Sciatic nerve (tissue), 2 donors: ENCODE results near the gene FOS. TPM values are rescaled to one million over a fixed set of nuclear protein-coding genes. Genes with fewer than 3 reads are reported as not detected.
"Not testable (repeated sequence)": the region's sequence is repeated elsewhere in the genome, so short reads cannot be mapped to it uniquely, and the experiment has no call there.

ENCODE experiments used
- ATAC-seq: fragments of 200-7000 bp; cut with Tn5 transposase; one replicate; pipeline ENCODE4 v1.9.1; 2020; ENCODE audit warnings: mild to moderate bottlenecking, moderate library complexity
- DNase-seq: peaks from one replicate; pipeline ENCODE4 v3.0.0-alpha.2; 2020; ENCODE audit warnings: low spot score
- intact Hi-C: fragments of 100-400 bp; cut with DNase I; formaldehyde crosslinking; loops from one replicate; pipeline ENCODE4 v1.14.2; 2022
- total RNA-seq: library from RNA; stranded (reverse); fragmentation: NEBNext Ultra II Directional; extraction: Animal tissue kit (Norgen Biotek cat#: 25700); gene quantifications from one replicate; pipeline ENCODE4 v1.2.1, GENCODE V29; 2021
- donor health status: DM: no; HTN: no; CAD: no.
- donor health status: DM: no; HTN: no; CAD: no.

FOS gene
- 209 TPM for total RNA-seq

DNA sequence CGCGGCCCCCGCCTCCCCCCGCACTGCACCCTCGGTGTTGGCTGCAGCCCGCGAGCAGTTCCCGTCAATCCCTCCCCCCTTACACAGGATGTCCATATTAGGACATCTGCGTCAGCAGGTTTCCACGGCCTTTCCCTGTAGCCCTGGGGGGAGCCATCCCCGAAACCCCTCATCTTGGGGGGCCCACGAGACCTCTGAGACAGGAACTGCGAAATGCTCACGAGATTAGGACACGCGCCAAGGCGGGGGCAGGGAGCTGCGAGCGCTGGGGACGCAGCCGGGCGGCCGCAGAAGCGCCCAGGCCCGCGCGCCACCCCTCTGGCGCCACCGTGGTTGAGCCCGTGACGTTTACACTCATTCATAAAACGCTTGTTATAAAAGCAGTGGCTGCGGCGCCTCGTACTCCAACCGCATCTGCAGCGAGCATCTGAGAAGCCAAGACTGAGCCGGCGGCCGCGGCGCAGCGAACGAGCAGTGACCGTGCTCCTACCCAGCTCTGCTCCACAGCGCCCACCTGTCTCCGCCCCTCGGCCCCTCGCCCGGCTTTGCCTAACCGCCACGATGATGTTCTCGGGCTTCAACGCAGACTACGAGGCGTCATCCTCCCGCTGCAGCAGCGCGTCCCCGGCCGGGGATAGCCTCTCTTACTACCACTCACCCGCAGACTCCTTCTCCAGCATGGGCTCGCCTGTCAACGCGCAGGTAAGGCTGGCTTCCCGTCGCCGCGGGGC lies at the start of gene FOS:
Gene FOS, plus strand, starts transcription at position 407 of the 731 bp plus-strand sequence. Its CDS starts 155 bp downstream, at position 562.
- intact Hi-C loops = no loop called here
- peak; percentile 97 for DNase-seq
- peak; percentile 84 for ATAC-seq

DNA sequence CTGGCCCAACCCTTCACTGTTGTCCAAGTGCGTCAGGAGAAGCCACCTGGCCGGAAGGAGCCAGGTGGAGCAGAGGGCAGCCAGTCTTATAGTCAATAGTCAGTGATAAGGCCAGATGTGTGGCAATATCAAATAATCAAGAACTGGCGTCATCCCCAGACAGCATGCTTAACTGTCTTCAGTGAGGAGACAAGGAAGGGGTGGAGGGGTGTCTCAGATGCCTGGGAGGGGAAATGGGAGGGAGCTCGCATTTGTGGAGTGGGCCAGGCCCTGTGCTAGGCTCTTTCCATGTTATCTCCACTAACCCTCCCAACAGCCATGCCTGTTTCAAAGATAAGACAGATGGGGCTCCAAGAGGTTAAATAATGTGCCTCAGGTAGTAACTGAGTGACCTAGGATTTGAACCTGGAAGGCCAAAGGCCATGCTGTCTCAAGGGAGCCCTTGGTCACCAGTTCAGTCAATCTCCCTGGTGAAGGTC lies 48.9 kb upstream of the FOS start:
- no peak for ATAC-seq
- no peak for DNase-seq
- intact Hi-C loops = loop anchor here (2.0 kb wide), 1 partner anchor 17 kb away; no protein-coding TSS in a partner anchor

DNA sequence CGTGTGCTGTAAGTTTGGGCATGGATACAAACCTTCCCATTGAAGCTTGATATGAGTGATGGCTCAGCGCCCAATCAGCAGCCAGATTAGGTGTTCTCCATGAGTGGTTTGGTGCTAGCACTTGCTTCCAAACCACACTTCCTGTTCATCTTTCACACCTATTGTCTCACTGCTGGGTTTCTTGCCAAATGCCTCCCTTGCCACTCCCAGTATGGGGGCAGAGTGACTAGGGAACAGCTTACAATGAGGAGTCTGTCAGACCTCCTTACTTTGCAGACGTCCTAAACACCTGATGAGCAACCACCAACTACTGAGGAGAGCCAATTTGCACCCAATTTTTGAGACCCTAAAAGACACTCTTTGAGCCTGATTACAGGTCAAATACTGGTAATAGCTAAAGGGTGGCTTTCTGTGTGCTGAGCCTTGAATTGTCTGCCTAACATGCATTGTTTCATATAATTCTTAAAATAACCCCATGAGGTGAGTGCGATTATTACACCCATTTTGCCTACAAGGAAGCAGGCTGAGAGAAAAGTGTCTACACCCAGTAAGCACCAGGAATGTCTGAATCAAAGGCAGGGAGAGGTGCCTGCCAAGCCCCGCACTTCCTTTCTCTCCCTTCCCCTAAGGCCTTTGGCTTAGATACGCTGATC lies 48.4 kb upstream of the FOS start:
- intact Hi-C loops = no loop called here
- peak; percentile 35 for ATAC-seq
- DNase-seq = no peak

DNA sequence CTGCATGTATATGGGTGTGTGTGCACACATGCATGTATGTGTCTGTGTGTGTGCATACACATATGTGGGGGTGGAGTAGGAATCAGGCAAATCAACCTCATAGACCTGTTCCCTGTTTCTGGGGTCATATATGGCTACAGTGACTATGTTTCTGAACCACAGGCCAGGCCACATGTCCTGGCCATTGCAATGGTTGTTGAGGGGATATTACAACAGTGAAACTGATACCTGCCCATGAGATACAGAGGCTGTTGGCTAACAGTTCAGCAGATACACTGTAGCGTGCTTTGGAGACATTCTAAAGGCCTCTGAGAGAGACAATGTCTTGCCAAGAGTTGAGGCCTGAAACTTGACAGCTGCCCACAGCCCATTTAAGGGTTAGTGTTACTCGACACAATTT lies 47.3 kb upstream of the FOS start:
- DNase-seq (no peak), ATAC-seq (no peak)
- intact Hi-C loops = no loop called here

DNA sequence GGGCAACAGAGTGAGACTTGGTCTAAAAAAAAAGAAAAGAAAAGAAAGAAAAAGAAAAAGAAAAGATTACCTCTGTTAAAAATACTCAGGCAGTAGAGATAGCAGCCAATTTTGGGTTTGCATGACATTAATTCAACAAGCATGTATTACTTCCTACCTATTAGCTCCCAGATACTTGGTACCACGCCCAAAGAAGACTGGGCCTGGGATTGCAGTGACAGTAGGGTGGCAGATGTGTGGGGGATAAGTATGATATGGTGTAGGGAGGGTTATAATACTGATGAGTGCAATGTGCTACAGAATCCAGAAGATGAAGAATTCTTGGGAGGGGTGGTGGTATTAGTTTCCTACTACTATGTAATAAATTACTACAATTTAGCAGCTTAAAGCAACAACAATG lies 46.4 kb upstream of the FOS start:
- intact Hi-C loops = no loop called here
- DNase-seq (no peak), ATAC-seq (no peak)

DNA sequence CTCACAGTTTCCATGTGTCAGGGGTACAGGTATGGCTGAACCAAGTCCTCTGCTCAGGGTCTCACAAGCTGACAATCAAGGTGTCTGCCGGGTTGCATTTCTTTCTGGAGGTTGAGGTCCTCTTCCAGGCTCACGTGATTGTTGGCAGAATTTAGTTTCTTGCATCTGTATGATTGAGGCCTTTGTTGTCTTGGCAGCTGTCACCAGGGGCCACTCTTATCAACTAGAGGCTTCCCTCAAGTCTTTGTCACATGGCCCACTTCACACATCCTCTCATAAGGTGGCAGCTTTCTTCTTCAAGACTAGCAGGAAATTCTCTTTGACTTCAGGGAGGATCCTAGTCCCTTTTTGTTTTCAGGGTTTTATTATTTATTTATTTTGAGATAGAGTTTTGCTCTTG lies 46.0 kb upstream of the FOS start:
- DNase-seq (no peak), ATAC-seq (no peak)
- intact Hi-C loops = no loop called here

DNA sequence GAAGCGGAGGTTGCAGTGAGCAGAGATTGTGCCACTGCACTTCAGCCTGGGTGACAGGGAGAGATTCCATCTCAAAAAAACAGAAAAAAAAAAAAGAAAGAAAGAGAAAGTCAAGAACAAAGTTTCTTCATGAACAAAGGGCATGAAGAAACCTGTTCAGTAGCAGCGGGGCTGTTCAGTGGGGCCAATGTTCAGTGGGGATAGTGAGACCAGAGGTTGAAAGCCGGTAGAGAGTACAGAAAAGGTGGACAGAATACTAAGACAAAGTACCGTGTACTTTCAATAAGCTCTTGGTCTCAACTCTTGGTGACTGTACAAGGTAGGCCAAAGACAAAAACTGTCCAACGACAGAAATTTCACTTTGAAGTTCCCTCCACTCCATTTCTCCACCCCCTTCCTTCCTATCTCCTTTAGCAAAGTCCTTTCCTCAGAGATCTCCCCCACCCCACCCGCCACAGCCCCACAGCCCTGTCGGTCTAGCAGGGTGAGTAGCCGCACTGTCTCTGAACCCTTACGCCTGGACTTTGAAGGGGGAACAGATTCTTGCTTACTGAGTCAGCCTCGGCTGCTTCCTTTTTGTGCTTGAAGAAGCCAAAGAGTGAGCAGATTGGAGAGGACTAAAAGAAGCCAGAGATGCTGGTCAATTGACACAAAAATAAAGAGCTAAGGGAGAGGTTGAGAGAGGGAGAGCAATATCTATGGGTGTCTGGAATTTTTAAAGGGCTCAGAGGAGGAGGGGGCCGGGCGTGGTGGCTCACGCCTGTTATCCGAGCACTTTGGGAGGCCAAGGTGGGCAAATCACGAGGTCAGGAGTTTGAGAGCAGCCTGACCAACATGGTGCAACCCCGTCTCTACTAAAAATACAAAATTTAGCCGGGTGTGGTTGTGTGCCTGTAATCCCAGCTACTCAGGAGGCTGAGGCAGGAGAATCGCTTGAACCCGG lies 44.2 kb upstream of the FOS start:
- ATAC-seq (no peak), DNase-seq (no peak)
- intact Hi-C loops = no loop called here

DNA sequence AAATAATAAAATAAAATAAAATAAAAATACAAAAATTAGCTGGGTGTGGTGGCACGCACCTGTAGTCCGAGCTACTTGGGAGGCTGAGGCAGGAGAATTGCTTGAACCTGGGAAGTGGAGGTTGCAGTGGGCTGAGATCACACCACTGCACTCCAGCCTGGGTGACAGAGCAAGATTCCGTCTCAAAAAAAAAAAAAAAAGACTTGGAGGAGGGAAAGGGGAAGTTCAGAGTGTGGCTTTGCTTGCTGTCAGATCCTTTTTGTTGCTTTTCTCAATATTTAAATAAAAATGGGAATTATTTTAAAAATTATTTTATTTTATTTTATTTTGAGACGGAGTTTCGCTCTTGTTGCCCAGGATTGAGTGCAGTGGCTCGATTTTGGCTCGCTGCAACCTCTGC lies 43.4 kb upstream of the FOS start:
- intact Hi-C loops, DNase-seq, ATAC-seq: not testable (repeated sequence)

DNA sequence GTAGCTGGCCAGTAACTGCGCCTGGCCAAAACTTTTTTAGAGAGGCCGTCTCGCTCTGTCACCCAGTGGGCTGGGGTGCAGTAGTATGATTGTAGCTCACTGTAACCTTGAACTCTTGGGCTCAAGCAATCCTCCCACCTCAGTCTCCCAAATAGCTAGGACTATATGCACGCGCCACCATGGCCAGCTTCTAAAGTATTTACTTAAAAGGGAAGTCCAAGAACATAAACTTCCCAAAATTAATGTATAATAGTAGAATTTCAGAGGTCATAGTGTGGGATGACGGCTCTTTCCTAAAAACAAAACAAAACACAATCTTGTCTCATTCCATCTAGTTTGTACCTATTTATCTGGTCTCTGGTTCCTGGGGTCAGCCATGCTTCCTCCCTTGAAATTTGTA lies 42.2 kb upstream of the FOS start:
- DNase-seq = no peak
- intact Hi-C loops = no loop called here
- no peak for ATAC-seq

DNA sequence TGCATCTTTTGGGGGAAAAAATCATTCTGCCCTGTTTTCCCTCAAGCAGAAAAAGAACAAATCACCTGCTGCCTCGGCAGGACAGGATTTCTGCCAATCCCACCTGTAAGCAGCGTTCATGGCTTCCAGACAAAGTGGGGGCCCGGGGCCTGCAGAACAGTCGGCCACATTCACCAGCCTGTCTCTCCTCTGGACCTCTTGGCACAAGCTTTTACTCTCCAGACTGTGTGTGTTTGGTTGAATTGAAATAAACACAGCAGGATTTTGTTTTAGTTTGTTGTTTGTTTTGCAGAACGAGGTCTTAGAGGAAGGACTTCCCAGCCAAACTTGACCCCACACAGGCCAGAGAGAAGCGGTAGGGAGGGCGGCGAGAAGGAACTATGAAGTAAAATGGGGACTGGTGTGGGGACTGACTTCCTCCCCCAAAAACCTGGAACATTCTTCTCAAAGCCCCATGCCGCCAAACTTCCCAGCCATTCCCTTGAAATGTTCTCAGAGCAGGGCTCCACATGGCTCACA lies 41.7 kb upstream of the FOS start:
- DNase-seq (no peak), ATAC-seq (no peak)
- intact Hi-C loops = no loop called here

DNA sequence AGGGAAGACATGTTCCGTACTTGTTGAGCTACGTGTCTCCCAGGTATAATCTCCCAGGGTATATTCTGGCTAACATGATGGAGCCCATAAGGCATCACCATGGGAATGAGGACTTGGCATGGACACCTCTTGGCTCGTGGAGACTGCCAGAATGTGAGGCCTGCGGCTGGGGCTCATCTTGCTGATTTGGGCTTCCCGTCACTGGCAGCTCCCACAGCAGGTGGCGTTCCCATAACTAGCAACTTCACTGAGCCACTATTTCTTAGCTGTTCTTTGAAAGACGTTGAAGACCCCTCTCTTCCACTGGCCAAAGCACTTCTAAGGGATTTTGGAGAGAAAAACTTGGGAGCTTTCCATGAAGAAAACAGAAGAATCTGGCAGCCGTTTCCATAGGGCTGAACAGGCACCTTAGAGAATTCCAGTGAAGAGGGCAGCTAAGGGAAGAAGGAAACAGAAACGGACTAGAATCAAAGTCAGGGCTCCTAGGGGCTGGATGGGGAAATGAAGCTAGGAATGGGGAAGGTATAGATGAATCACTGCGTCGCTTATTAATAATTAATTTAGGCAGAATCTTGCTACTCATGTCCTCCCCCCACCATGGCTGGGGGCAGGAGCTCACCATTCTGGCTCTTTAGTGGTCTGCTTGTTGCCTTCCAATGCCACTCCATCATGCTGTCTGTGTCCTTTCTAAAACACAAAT lies 39.7 kb upstream of the FOS start:
- intact Hi-C loops = no loop called here
- ATAC-seq (no peak), DNase-seq (no peak)

DNA sequence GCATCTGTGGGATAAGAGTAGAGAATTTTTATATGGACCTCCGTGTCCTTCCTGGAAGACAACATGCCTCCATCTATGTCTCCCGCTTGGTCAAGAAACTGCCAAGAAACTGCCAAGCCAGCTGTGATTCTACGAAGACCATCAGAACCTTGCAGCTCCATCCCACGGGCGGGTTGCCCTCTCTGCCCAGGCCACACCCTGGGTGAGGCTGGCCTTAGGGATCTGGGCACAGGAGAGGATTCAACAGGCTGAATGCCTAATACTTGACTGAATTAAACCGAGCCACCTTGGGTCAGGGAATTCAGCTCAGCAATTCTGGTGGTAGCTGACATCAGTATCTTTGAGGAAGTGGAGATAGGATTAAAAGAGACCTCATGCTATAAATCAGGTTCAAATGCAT lies 37.8 kb upstream of the FOS start:
- no peak for ATAC-seq
- intact Hi-C loops = no loop called here
- DNase-seq = no peak

DNA sequence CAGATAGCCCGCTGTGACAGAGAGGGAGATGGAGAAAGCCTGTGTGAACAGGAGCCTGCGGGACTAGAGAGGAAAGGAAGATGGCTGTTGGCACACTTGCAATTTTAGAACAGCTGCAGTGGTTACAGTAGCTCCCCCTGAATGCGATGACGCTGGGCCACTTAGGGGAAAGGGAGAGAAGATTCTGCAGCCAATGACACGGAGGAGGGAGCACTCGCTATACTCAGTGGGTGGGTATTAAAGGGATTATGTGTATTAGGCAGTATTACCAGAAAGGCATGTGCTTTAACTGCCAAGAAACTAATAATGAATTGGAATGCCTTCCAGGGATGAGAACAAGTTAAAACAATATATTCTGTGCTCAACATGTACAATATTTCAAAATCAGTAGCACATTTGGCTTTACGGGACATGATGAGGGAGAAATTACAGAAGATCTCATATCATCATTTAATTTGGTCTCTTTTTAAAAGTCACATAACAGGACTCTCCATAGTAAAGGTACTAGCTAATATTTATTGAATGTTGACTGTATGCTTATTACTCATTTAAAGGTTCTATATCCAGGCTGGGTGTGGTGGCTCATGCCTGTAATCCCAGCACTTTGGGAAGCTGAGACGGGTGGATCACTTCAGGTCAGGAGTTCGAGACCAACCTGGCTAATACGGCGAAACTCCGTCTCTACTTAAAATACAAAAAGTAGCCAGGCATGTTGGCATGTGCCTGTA lies 35.9 kb upstream of the FOS start:
- intact Hi-C loops = no loop called here
- DNase-seq (no peak), ATAC-seq (peak; percentile 56)

DNA sequence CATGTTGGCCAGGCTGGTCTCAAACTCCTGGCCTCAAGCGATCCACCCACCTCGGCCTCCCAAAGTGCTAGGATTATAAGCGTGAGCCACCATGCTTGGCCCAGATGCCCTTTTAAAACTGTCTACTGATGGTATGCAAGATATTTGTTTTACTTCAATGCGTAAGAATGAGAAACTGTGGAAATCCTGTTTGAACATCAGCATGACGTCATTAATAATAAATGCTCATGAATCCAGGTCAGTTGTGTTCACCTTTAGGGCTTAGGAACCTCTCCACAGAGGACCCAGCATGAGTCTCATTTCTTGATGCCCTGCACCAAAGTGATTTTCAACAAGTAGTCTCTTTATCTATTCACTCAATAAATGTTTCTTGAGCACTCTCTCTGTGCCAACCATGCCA lies 34.5 kb upstream of the FOS start:
- ATAC-seq (no peak), DNase-seq (no peak)
- intact Hi-C loops = no loop called here

DNA sequence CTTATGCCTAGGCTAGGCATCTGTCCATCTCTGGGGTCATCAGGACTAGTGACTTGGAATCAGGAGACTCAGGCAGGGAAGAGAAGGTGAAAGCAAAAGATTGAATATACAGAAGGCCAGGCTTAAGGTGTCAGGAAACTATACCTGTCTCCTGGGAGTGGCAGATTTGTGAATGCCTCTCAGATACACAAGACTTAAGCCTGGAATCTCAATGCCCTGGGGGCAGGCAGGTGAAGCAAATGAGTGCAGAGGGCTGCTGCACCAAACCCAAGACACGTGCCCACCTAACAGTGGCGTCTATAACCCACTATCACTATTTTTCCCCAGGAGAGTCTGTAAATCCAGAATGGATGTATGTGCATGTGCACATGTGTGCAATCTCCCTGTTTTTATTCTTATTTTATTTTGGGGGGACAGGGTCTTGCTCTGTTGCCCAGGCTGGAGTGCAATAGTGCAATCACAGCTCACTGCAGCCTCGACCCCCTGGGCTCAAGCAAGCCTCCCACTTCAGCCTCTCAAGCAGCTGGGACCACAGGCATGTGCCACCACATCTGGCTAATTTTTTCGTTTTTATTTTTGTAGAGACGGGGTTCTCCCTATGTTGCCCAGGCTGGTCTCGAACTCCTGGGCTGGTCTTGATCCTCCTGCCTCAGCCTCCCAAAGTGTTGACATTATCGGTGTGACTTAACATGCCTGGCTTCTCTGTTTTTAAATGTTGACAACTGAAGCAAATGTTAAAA lies 31.9 kb upstream of the FOS start:
- no peak for DNase-seq
- intact Hi-C loops = no loop called here
- no peak for ATAC-seq

DNA sequence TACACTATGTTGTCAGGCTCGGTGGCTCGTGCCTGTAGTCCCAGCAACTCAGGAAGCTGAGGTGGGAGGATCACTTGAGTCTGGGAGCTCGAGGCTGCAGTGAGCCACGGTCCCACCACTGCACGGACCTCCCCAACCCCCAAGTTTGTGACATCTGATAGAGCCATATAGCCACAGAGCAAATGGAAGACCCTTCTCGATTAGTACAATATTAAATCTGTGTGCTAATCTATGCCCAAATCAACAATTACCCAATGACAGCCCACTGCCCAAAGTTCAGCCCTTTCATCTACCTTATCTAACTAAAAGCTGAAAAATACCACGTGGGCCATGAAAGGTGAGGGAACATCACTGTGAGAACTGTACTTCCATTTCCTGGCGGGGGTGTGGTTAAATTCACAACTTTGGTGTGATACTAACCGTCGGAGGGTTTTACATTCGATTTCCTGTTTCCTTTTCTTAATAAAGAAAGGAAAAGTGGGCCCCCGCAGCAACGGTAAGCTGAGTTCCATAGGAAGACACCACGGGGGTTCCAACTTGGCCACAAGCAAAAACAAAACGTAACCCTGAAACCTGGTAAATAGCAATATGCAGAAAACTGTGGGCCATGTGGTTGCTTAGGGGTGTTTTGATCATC lies 31.2 kb upstream of the FOS start:
- intact Hi-C loops = no loop called here
- no peak for ATAC-seq

DNA sequence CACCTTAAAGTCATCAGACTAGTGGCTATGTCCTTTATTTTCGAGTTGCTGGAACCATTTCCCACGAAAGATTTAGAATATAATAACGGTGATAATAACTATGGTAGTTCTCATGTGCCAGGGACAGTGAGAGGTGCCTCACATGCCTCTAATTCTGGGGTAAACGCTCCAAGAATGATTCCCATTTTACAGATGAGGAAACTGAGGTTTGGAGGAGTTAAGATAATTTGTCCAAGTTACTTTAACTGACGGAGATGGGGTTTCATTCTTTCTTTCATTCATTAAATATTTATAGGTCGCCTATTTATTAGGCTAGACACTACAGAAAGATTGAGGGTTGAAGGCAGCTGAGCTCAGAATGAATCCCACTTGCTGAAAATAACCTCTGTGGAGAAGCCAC lies 30.7 kb upstream of the FOS start:
- intact Hi-C loops = no loop called here
- ATAC-seq (no peak), DNase-seq (no peak)

More for the DNA sequence above, 31.2 kb upstream of the FOS start:
- DNase-seq = no peak
